Measurements from ENCODE around the gene CYTH4. TPM values are rescaled to one million over a fixed set of nuclear protein-coding genes. Genes with fewer than 3 reads are reported as not detected.

CYTH4 gene
- total RNA-seq, 1 experiment from 2014 or later: 0.15 TPM

- no peaks in the 10 kb centered on the region for H3K9me3 Mint-ChIP-seq
- CTCF ChIA-PET: interaction anchor here (0.5 to 2.9 kb wide), 6 partner anchors 10 to 160 kb away, joined by 3 to 13 read pairs (median 6); no protein-coding TSS in a partner anchor
- ATAC-seq (peak; percentile 60), DNase-seq (ENCODE audit: low spot score) (no peak)
- TF ChIP-seq SMAD4 (CRISPR knock-in tag; IDR thresholded peaks at IDR 0.05): no peak
- TF ChIP-seq FOXP1 (CRISPR knock-in tag; IDR thresholded peaks at IDR 0.05; ENCODE audit: borderline replicate concordance): 0 out of 2 replicates have a peak, but pooled peaks have one; percentile 47
- TF ChIP-seq NFE2L1 (CRISPR knock-in tag; IDR thresholded peaks at IDR 0.05): peak; percentile 30; the same call in 1 of the 2 replicates
- 0 out of 2 replicates have a peak, but pooled peaks have one; percentile 28 for TF ChIP-seq SP1 (CRISPR knock-in tag; conservative IDR thresholded peaks at IDR 0.05)
- no peak for TF ChIP-seq IRF2 (CRISPR knock-in tag; IDR thresholded peaks at IDR 0.05; ENCODE audit: borderline replicate concordance, low read depth)
- TF ChIP-seq, protein P1, sequence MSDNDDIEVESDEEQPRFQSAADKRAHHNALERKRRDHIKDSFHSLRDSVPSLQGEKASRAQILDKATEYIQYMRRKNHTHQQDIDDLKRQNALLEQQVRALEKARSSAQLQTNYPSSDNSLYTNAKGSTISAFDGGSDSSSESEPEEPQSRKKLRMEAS (CRISPR knock-in tag; IDR thresholded peaks at IDR 0.05): peak; percentile 49; the same call in 1 of the 2 replicates
- peak overlapping the region; percentile 35 for H3K4me3 Mint-ChIP-seq
- H3K36me3 Mint-ChIP-seq: no peaks in the 10 kb centered on the region
- H3K27ac Mint-ChIP-seq: no peak overlapping the region
- peaks cover 38% of the 10 kb centered on the region for H3K4me1 Mint-ChIP-seq
- POLR2A ChIA-PET: interaction anchor here (1.2 kb wide), 1 partner anchor 47 kb away, joined by 3 read pairs; no protein-coding TSS in a partner anchor
- peaks cover 18% of the 10 kb centered on the region for H3K27me3 Mint-ChIP-seq (ENCODE audit: low read depth)
These were observed 58.3 kb downstream of the CYTH4 start for GRCh38 chr22:37340331-37341262.

- Mint-ChIP-seq H3K27me3 (ENCODE audit: low read depth) (peaks cover 11% of the 10 kb centered on the region), H3K4me1 (peaks cover 29% of the 10 kb centered on the region), H3K27ac (no peak overlapping the region), H3K9me3 (no peaks in the 10 kb centered on the region), H3K36me3 (no peaks in the 10 kb centered on the region), H3K4me3 (no peak overlapping the region)
- ChIA-PET CTCF (interaction anchor here (1.1 to 2.9 kb wide), 5 partner anchors 11 to 120 kb away, joined by 3 to 13 read pairs (median 4); no protein-coding TSS in a partner anchor), POLR2A (interaction anchor here (0.6 kb wide), 1 partner anchor 415 kb away, joined by 3 read pairs; no protein-coding TSS in a partner anchor)
- peak; percentile 74 for TF ChIP-seq ZNF263 (CRISPR knock-in tag; IDR thresholded peaks at IDR 0.05; ENCODE audit: low read depth)
- no peak for TF ChIP-seq MLX (CRISPR knock-in tag; IDR thresholded peaks at IDR 0.05)
- no peak for TF ChIP-seq ATF3 (CRISPR knock-in tag; conservative IDR thresholded peaks at IDR 0.05)
- no peak for TF ChIP-seq PRRX2 (CRISPR knock-in tag; IDR thresholded peaks at IDR 0.05)
- TF ChIP-seq CREM (CRISPR knock-in tag; IDR thresholded peaks at IDR 0.05): no peak
- no peak for TF ChIP-seq TEAD1 (CRISPR knock-in tag; IDR thresholded peaks at IDR 0.05)
- TF ChIP-seq NFE2L1 (CRISPR knock-in tag; IDR thresholded peaks at IDR 0.05): no peak
- TF ChIP-seq ZNF121 (CRISPR knock-in tag; IDR thresholded peaks at IDR 0.05): peak; percentile 63; the same call in 1 of the 2 replicates
- no peak for TF ChIP-seq ZNF138 (CRISPR knock-in tag; conservative IDR thresholded peaks at IDR 0.05)
- TF ChIP-seq IRF2 (CRISPR knock-in tag; IDR thresholded peaks at IDR 0.05; ENCODE audit: borderline replicate concordance, low read depth): no peak
- TF ChIP-seq, protein P2, sequence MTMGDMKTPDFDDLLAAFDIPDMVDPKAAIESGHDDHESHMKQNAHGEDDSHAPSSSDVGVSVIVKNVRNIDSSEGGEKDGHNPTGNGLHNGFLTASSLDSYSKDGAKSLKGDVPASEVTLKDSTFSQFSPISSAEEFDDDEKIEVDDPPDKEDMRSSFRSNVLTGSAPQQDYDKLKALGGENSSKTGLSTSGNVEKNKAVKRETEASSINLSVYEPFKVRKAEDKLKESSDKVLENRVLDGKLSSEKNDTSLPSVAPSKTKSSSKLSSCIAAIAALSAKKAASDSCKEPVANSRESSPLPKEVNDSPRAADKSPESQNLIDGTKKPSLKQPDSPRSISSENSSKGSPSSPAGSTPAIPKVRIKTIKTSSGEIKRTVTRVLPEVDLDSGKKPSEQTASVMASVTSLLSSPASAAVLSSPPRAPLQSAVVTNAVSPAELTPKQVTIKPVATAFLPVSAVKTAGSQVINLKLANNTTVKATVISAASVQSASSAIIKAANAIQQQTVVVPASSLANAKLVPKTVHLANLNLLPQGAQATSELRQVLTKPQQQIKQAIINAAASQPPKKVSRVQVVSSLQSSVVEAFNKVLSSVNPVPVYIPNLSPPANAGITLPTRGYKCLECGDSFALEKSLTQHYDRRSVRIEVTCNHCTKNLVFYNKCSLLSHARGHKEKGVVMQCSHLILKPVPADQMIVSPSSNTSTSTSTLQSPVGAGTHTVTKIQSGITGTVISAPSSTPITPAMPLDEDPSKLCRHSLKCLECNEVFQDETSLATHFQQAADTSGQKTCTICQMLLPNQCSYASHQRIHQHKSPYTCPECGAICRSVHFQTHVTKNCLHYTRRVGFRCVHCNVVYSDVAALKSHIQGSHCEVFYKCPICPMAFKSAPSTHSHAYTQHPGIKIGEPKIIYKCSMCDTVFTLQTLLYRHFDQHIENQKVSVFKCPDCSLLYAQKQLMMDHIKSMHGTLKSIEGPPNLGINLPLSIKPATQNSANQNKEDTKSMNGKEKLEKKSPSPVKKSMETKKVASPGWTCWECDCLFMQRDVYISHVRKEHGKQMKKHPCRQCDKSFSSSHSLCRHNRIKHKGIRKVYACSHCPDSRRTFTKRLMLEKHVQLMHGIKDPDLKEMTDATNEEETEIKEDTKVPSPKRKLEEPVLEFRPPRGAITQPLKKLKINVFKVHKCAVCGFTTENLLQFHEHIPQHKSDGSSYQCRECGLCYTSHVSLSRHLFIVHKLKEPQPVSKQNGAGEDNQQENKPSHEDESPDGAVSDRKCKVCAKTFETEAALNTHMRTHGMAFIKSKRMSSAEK (CRISPR knock-in tag; IDR thresholded peaks at IDR 0.05; ENCODE audit: borderline replicate concordance): no peak
- TF ChIP-seq, protein P1 (CRISPR knock-in tag; IDR thresholded peaks at IDR 0.05): no peak
- no peak for TF ChIP-seq SOX15 (CRISPR knock-in tag; IDR thresholded peaks at IDR 0.05)
- no peak for DNase-seq (ENCODE audit: low spot score)
- no peak for ATAC-seq
These were observed 59.8 kb downstream of the CYTH4 start for GRCh38 chr22:37342065-37342464.
